A673 (cell line): ENCODE results near the gene FOXN3. TPM values are rescaled to one million over a fixed set of nuclear protein-coding genes. Genes with fewer than 3 reads are reported as not detected.

Experiments
- BruUV-seq: library from RNA; stranded (reverse); fragments of 400-500 nt; replicated peaks from 2 replicates; lab custom pipeline; 2021; lab: Mats Ljungman, UMichigan
- CTCF ChIA-PET: fragments of 300-600 bp; sonication (Branson Sonifier 250); formaldehyde crosslinking; loops from one replicate; lab custom pipeline; 2022; ENCODE audit warnings: antibody characterized with exemption; lab: Charles Lee
- POLR2A ChIA-PET: fragments of 300-600 bp; sonication (Branson Sonifier 250); formaldehyde crosslinking; loops from one replicate; lab custom pipeline; 2022; ENCODE audit warnings: antibody characterized with exemption; ENCODE audit not compliant: low non-redundant PET; lab: Charles Lee
- DNase-seq: peaks from one replicate; pipeline ENCODE4 v3.0.0-alpha.2; 2015; ENCODE audit warnings: low spot score
- H3K27ac ChIP-seq: fragments of 200-600 bp; sonication (generic); 2 replicates; pipeline ENCODE4 v1.5.1; 2016; ENCODE audit warnings: mixed run types, low read depth, mild to moderate bottlenecking, mixed read lengths, antibody characterized with exemption, low read length; ENCODE audit not compliant: poor library complexity, severe bottlenecking
- H3K27me3 ChIP-seq: fragments of 200-600 bp; sonication (generic); replicated peaks from 2 replicates; pipeline ENCODE4 v1.6.1; 2017; ENCODE audit warnings: mixed run types, low read depth, mild to moderate bottlenecking, mixed read lengths, antibody characterized with exemption, low read length; ENCODE audit not compliant: insufficient read depth, poor library complexity
- H3K36me3 ChIP-seq: fragments of 200-600 bp; sonication (generic); 2 replicates; pipeline ENCODE4 v1.6.1; 2016; ENCODE audit warnings: mixed run types, mild to moderate bottlenecking, mixed read lengths, antibody characterized with exemption, low read length; ENCODE audit not compliant: insufficient read depth, poor library complexity, severe bottlenecking
- H3K4me1 ChIP-seq: fragments of 200-600 bp; sonication (generic); 2 replicates; pipeline ENCODE4 v1.6.1; 2017; ENCODE audit warnings: mixed run types, mild to moderate bottlenecking, mixed read lengths, antibody characterized with exemption, low read length; ENCODE audit not compliant: insufficient read depth, poor library complexity, severe bottlenecking
- H3K4me3 ChIP-seq: fragments of 200-600 bp; sonication (generic); 2 replicates; pipeline ENCODE4 v1.5.1; 2016; ENCODE audit warnings: low read depth, mixed run types, mild to moderate bottlenecking, mixed read lengths, low read length; ENCODE audit not compliant: poor library complexity, severe bottlenecking
- H3K9me3 ChIP-seq: fragments of 200-600 bp; sonication (generic); 2 replicates; pipeline ENCODE4 v1.6.1; 2016; ENCODE audit warnings: mixed run types, low read depth, mild to moderate bottlenecking, mixed read lengths, antibody characterized with exemption, low read length; ENCODE audit not compliant: poor library complexity, severe bottlenecking
- CTCF ChIP-seq: fragments of 300-800, 200-600 bp; sonication (generic); conservative IDR thresholded peaks from 2 replicates; pipeline ENCODE4 v1.5.1; 2017; ENCODE audit warnings: low read depth, mild to moderate bottlenecking, antibody characterized with exemption, low read length, moderate library complexity, mixed read lengths
- EZH2 ChIP-seq: fragments of 200-600 bp; sonication (generic); IDR thresholded peaks from 2 replicates; pipeline ENCODE4 v1.6.1; 2017; ENCODE audit warnings: borderline replicate concordance, low read depth, mild to moderate bottlenecking, mixed read lengths, antibody characterized with exemption, low read length; ENCODE audit not compliant: poor library complexity, severe bottlenecking
- intact Hi-C: fragments of 100-400 bp; cut with micrococcal nuclease; formaldehyde crosslinking; loops from one replicate; pipeline ENCODE4 v1.10.0; 2022; ENCODE audit not compliant: unreplicated experiment
- total RNA-seq: library from RNA; stranded (reverse); gene quantifications from 2 replicates; pipeline ENCODE4 v1.2.3, GENCODE V29; 2021

Gene FOXN3
- total RNA-seq, 1 experiment from 2014 or later = 15.3 TPM

- DNase-seq = no peak
- ChIA-PET POLR2A (no interaction called here), CTCF (no interaction called here)
- no peaks in the 10 kb centered on the region for H3K27me3 ChIP-seq
- H3K4me3 ChIP-seq = no peak overlapping the region
- H3K36me3 ChIP-seq = no peaks in the 10 kb centered on the region
- H3K27ac ChIP-seq = no peak overlapping the region
- H3K4me1 ChIP-seq = peaks cover 10% of the 10 kb centered on the region
- intact Hi-C loops = loop anchor here (10.0 kb wide), 1 partner anchor 667 kb away; no protein-coding TSS in a partner anchor
- H3K9me3 ChIP-seq = no peaks in the 10 kb centered on the region
- TF ChIP-seq EZH2 (no peak), CTCF (no peak)
- BruUV-seq = no TSS peak
Measured at GRCh38 chr14:89247457-89248122, 169.4 kb downstream of the FOXN3 start.

GRCh38 chr14:89246290-89246689 lies 170.7 kb downstream of the FOXN3 start:
- TF ChIP-seq EZH2 = no peak
- TF ChIP-seq CTCF = no peak
- intact Hi-C loops = loop anchor here (10.0 kb wide), 1 partner anchor 669 kb away; no protein-coding TSS in a partner anchor
- no peak for DNase-seq
- Histone ChIP-seq H3K4me3 (no peak overlapping the region), H3K27me3 (no peaks in the 10 kb centered on the region), H3K36me3 (no peaks in the 10 kb centered on the region), H3K27ac (no peak overlapping the region), H3K9me3 (no peaks in the 10 kb centered on the region), H3K4me1 (peaks cover 18% of the 10 kb centered on the region)
- POLR2A ChIA-PET = no interaction called here
- BruUV-seq = no TSS peak
- CTCF ChIA-PET = no interaction called here

DNA sequence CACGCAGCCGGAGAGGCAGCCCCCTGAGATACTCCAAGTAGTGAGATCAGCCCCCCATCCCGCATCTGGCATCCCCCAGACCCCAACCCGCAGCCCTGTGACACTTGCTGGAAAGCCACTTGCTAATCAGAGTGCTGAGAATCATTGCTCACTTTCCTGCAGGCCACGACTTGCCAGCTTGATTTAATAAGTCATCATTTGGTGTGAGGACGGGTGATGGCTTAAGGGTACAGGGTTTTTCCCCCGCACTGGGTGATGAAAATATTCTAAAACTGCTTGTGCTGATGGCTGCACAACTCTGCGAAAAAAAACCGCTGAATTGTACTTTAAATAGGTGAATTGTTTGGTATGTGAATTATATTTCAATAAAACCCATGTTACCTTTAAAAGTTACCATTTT lies 171.2 kb downstream of the FOXN3 start:
- no peak overlapping the region for H3K27ac ChIP-seq
- intact Hi-C loops = loop anchor here (10.0 kb wide), 1 partner anchor 669 kb away; no protein-coding TSS in a partner anchor
- H3K4me1 ChIP-seq = peaks cover 18% of the 10 kb centered on the region
- TF ChIP-seq CTCF = no peak
- no peak for TF ChIP-seq EZH2
- ChIA-PET POLR2A (no interaction called here), CTCF (no interaction called here)
- no peak for DNase-seq
- no TSS peak for BruUV-seq
- no peaks in the 10 kb centered on the region for H3K36me3 ChIP-seq
- no peaks in the 10 kb centered on the region for H3K9me3 ChIP-seq
- H3K27me3 ChIP-seq = no peaks in the 10 kb centered on the region
- no peak overlapping the region for H3K4me3 ChIP-seq
